Measurements from ENCODE around the gene CCND3. TPM values are rescaled to one million over a fixed set of nuclear protein-coding genes. Genes with fewer than 3 reads are reported as not detected.

The CCND3 gene
- total and polyA plus RNA-seq, 2 donors from 2014 or later, result 42.1 to 139 TPM

DNA sequence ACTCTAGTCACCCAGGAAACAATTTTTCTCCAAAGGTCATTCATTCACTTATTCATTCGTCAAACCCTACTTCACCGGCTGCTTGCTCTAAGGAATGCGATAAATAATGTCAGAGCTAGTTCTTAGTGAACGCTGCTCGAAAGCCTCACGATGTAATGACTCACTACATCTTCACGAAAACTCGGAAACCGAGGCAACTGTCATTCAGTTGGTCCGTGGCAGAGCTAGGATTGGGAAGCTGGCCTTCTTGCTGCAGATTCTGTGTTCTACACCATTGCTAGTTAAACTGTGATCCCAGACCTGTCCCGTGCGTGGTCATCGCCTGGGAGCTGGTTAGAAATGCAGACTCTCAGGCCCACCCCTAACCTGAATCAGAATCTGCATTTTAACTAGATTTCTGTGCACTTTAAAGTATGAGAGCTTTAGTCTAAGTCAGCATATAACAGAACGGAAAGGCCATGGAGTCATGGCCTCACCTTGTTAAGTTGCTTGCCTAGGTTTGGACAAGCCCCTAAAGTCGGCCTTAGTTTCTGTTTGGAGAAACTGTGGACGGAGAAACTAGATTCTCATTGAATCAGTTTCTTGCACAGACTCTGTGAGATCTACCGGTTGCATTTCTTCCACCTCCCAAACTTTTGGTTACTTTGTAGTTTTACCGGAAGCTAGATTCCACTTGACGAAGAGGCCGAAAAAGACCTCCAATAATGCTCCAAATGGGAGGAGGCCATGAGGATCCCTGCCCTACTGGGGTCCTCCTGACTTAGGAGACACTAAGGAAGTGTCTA, 651 bp upstream of the CCND3 start:
- Histone ChIP-seq H3K9ac (ENCODE audit: low read length in 3 of 3) (peak overlapping the region in 2 of 3 donors; percentile 17 to 73), H3K9me3 (ENCODE audit: control insufficient read depth in 2 of 3, insufficient read depth in 1 of 3, low read length in 3 of 3) (no peaks in the 10 kb centered on the region), H3K27me3 (ENCODE audit: control insufficient read depth, insufficient read depth, low read length) (no peaks in the 10 kb centered on the region), H3K36me3 (ENCODE audit: control insufficient read depth in 2 of 3, insufficient read depth in 3 of 3, low read length in 3 of 3) (no peaks in the 10 kb centered on the region), H3K4me3 (ENCODE audit: low read length in 3 of 3) (peak overlapping the region; percentile 62 to 80 (median 68)), H3K4me1 (ENCODE audit: control insufficient read depth in 2 of 3, insufficient read depth in 2 of 3, low read depth in 1 of 3, low read length in 3 of 3) (peaks cover 8 to 24% (median 9%) of the 10 kb centered on the region in 3 donors), H3K27ac (ENCODE audit: low read depth in 2 of 2, low read length in 2 of 2) (peak overlapping the region; percentile 32 to 59)
- TF ChIP-seq, protein P1, sequence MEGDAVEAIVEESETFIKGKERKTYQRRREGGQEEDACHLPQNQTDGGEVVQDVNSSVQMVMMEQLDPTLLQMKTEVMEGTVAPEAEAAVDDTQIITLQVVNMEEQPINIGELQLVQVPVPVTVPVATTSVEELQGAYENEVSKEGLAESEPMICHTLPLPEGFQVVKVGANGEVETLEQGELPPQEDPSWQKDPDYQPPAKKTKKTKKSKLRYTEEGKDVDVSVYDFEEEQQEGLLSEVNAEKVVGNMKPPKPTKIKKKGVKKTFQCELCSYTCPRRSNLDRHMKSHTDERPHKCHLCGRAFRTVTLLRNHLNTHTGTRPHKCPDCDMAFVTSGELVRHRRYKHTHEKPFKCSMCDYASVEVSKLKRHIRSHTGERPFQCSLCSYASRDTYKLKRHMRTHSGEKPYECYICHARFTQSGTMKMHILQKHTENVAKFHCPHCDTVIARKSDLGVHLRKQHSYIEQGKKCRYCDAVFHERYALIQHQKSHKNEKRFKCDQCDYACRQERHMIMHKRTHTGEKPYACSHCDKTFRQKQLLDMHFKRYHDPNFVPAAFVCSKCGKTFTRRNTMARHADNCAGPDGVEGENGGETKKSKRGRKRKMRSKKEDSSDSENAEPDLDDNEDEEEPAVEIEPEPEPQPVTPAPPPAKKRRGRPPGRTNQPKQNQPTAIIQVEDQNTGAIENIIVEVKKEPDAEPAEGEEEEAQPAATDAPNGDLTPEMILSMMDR (IDR thresholded peaks at IDR 0.05; ENCODE audit: borderline replicate concordance, extremely low read depth, insufficient read depth), result no peak
- no peak for FAIRE-seq
- intact Hi-C loops (cut with DNase I), result no loop called here
- DNase-seq, result no peak

DNA sequence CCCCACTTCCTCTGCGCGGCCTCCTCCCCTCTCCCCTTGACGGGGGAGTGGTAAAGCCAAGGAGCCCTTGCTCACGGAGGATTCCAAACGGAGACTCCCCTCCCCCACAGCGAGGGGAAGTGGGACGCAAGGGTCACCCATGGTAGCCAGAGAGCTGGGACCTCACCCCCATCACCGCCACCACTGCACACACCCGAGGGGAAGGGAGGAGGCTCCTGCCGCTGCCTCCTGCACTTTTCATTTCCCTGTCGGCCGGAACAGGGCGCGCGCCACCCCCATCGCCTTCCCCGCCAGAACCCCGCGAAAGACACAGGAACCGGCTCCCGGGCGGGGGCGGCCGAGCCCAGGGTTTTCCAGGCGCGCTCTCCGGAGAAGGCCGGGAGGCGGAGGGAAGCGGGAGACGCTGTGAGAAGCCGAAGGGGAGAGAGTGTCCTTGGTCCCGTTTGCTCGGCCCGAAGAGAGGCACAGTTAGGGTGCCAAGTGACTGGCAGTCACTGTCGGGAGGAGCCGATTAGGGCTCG, 789 bp downstream of the CCND3 start:
- H3K36me3 ChIP-seq (ENCODE audit: control insufficient read depth in 2 of 3, insufficient read depth in 3 of 3, low read length in 3 of 3), result peaks cover 0 to 9% (median 0%) of the 10 kb centered on the region in 3 donors
- no peaks in the 10 kb centered on the region for H3K27me3 ChIP-seq (ENCODE audit: control insufficient read depth, insufficient read depth, low read length)
- intact Hi-C loops (cut with DNase I), result no loop called here
- peak overlapping the region; percentile 36 to 68 (median 48) for H3K9ac ChIP-seq (ENCODE audit: low read length in 3 of 3)
- DNase-seq (peak in 4 of 5 donors; percentile 25 to 87 (median 54)), FAIRE-seq (no peak)
- TF ChIP-seq, protein P1 (IDR thresholded peaks at IDR 0.05; ENCODE audit: borderline replicate concordance, extremely low read depth, insufficient read depth), result no peak
- H3K27ac ChIP-seq (ENCODE audit: low read depth in 2 of 2, low read length in 2 of 2), result peak overlapping the region; percentile 43 to 55
- peaks cover 8 to 24% (median 9%) of the 10 kb centered on the region in 3 donors for H3K4me1 ChIP-seq (ENCODE audit: control insufficient read depth in 2 of 3, insufficient read depth in 2 of 3, low read depth in 1 of 3, low read length in 3 of 3)
- H3K9me3 ChIP-seq (ENCODE audit: control insufficient read depth in 2 of 3, insufficient read depth in 1 of 3, low read length in 3 of 3), result no peaks in the 10 kb centered on the region
- peak overlapping the region; percentile 68 to 85 (median 76) for H3K4me3 ChIP-seq (ENCODE audit: low read length in 3 of 3)

DNA sequence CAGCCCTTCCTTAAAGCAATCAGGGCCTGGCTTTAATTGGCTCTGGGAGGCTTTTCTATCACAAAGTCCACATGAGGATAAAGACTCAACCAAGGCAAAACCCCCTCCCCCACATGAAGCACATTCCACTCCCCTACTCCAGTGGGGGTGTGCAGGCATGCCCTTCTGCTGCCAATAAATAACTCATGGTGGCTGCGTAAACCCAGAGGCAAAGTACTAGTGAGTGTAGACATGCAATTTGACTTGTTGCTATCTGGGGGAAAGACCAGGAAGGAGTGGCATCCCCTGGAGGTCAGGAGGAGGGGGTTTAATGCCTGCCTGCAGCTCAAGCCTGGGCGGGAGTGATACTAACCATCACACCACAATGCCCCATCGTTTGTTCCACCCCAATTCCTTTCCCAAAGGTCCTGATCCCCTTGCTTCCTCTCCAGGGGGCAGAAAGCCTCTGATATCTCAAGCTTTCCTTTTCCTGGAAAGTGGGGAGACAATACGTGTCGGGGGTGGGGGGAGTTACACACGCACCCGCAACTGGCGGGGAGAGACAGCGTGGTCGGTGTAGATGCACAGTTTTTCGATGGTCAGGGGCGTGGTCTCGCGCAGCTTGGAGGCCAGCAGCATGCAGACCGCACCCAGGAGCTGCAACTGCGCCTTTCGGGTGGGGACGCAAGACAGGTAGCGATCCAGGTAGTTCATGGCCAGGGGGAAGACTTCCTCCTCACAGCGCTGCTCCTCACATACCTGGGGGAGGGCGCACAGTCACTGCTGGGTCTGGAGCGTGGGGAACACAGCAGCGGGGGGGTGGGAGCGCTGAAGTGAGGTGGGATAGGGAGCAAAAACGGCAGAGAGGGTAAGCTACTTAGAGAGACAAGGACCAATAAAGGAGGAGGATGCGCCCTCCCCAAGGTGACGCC, 1.5 kb downstream of the CCND3 start:
- H3K4me3 ChIP-seq (ENCODE audit: low read length in 3 of 3), result peak overlapping the region; percentile 68 to 85 (median 76)
- no peak for FAIRE-seq

More for the DNA sequence above, 1.5 kb downstream of the CCND3 start:
- TF ChIP-seq, protein P1 (IDR thresholded peaks at IDR 0.05; ENCODE audit: borderline replicate concordance, extremely low read depth, insufficient read depth), result no peak
- Histone ChIP-seq H3K9me3 (ENCODE audit: control insufficient read depth in 2 of 3, insufficient read depth in 1 of 3, low read length in 3 of 3) (no peaks in the 10 kb centered on the region), H3K4me1 (ENCODE audit: control insufficient read depth in 2 of 3, insufficient read depth in 2 of 3, low read depth in 1 of 3, low read length in 3 of 3) (peaks cover 8 to 24% (median 9%) of the 10 kb centered on the region in 3 donors), H3K27ac (ENCODE audit: low read depth in 2 of 2, low read length in 2 of 2) (peak overlapping the region; percentile 21 to 55), H3K9ac (ENCODE audit: low read length in 3 of 3) (peak overlapping the region; percentile 36 to 68 (median 48)), H3K27me3 (ENCODE audit: control insufficient read depth, insufficient read depth, low read length) (no peaks in the 10 kb centered on the region), H3K36me3 (ENCODE audit: control insufficient read depth in 2 of 3, insufficient read depth in 3 of 3, low read length in 3 of 3) (peaks cover 0 to 14% (median 2%) of the 10 kb centered on the region in 3 donors)
- DNase-seq, result peak in 4 of 5 donors; percentile 68 to 85 (median 74)
- intact Hi-C loops (cut with DNase I), result loop anchor here (10.0 kb wide), 1 partner anchor 105 kb away; no protein-coding TSS in a partner anchor
